Measurements from ENCODE around the gene PATZ1. TPM values are rescaled to one million over a fixed set of nuclear protein-coding genes. Genes with fewer than 3 reads are reported as not detected.

Gene PATZ1
- total and polyA plus RNA-seq, 5 experiments from 2014 or later = 17.8 to 70.6 (median 34.2) TPM

DNA sequence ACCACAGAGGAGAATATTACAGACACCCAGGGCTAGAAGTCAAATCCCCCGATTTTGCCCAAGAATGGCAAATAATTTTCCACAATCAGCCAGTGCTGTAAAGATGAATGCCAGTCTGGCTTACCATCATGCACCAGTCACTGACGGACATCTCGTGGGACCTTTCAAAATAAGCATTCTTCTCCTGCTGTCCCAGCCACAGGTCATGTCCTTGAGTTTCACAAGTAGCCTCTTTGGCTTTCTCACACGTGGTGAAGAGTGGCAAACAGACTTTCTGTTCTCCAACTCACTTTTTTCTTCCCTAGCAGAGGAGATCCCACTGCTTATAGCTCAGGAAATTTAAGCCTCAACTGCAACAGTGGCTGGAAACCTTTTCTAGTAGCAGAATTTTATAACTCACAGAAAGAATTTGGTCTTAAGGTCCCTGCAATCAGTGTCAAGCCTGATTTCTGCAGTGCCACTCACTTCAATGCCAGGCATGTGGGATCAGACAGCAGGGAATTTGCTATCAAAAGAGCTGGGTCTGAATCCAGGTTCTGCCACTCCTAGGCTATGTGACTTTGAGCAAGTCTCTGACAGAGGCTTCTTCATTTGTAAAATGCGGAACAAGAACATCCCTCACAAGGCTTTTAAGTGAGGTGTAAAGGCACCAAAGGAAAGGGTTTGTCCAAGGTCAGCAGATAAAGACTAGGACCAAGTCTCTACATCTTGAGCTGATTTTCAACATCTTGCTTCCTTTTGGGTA lies 57.5 kb downstream of the PATZ1 start:
- peaks cover 0 to 5% (median 0%) of the 10 kb centered on the region in 5 donors for H3K27me3 Mint-ChIP-seq
- H3K36me3 Mint-ChIP-seq = peaks cover 36 to 83% (median 64%) of the 10 kb centered on the region in 3 donors
- H3K4me1 Mint-ChIP-seq = peaks cover 34 to 83% (median 72%) of the 10 kb centered on the region in 4 donors
- POLR2A ChIA-PET = interaction anchor here (0.5 to 16.8 kb wide), 14 partner anchors 10 to 865 kb away, joined by 3 to 1498 read pairs (median 12); partner anchors contain the start of genes DRG1, LIMK2 and PATZ1
- DNase-seq = peak in 2 of 10 donors; percentile 17 to 53
- H3K9me3 Mint-ChIP-seq = peaks cover 0 to 2% (median 0%) of the 10 kb centered on the region in 9 donors
- H3K4me3 Mint-ChIP-seq = peak overlapping the region; percentile 92 to 100 (median 98)
- H3K27ac Mint-ChIP-seq = peak overlapping the region; percentile 99 to 100 (median 100)
- no peak for ATAC-seq

DNA sequence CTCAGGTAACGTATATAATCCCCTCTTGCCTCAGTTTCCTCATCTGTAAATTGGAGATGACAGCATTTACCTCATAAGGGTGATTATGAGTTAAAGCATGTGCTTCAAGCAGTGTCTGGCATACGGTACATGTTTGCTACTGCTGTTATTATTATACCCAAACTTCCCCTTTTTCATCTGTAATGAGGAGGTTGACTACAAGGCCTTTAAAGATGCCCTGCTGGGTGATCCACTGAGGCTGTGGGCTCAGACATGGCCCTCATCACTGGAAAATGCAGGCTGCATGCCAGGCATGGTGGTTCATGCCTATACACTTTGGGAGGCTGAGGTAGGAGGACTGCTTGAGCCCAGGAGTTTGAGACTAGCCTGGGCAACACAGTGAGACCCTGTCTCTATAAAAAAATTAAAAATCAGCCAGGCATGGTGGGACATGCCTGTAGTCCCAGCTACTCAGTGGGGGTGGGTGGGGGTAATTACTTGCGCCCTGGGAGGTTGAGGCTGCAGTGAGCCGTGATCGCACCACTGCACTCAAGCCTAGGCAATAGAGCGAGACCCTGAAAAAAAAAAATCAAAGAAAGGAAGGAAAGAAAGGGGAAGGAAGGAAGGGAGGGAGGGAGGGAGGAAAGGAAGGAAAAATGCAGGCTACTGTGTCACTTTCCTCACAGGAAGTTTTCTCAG lies 58.2 kb downstream of the PATZ1 start:
- H3K4me1 Mint-ChIP-seq = peaks cover 34 to 83% (median 74%) of the 10 kb centered on the region in 4 donors
- H3K9me3 Mint-ChIP-seq = peaks cover 0 to 2% (median 0%) of the 10 kb centered on the region in 9 donors
- H3K27me3 Mint-ChIP-seq = peaks cover 0 to 5% (median 0%) of the 10 kb centered on the region in 5 donors
- POLR2A ChIA-PET = interaction anchor here (1.1 to 16.8 kb wide), 6 partner anchors 10 to 76 kb away, joined by 4 to 1498 read pairs (median 224); partner anchors contain the start of genes LIMK2 and PATZ1
- peak overlapping the region; percentile 99 to 100 (median 100) for H3K27ac Mint-ChIP-seq
- DNase-seq = peak in 1 of 10 donors; percentile 21
- H3K4me3 Mint-ChIP-seq = peak overlapping the region; percentile 92 to 100 (median 98)
- ATAC-seq = no peak
- peaks cover 42 to 90% (median 71%) of the 10 kb centered on the region in 3 donors for H3K36me3 Mint-ChIP-seq

DNA sequence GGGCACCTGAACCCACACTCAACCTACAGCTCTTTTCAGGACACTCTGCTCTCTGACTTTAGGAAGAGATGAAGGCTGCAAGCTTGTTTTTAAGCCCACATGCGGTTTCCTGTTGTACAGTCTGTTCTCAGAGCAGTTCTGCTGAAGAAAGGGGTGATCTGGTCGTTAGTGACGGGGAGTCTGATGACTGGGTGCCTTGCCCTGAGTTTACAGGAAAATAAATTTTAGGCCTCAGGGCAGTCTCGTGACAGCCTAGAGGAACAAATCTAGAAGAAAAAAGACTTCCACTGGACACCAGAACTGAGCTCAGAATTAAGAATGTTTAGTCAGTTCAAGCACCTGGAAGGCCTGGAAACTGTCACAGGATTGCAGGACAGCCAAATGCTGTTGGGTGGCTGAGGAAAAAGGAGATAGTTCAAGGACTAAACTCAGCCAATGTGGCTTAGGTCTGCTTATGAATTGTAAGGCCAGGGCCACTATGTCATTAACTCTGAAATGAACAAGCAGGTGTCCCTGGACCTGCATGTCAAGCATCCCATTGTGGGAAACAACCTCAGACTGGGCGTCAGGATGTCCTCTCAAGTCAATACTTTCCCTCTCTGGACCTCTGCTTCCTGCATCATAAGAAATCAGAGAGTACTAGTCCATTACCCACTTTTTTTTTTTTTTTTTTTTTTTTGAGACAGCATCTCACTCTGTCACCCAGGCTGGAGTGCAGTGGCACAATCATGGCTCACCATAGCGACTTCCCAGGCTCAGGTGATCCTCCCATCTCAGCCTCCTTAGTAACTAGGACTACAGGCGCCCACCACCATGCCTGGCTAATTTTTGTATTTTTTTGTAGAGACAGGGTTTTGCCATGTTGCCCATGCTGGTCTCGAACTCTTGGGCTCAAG lies 59.5 kb downstream of the PATZ1 start:
- H3K36me3 Mint-ChIP-seq = peaks cover 31 to 98% (median 67%) of the 10 kb centered on the region in 3 donors
- ATAC-seq (peak; percentile 50 to 57), DNase-seq (peak in 9 of 10 donors; percentile 63 to 90 (median 76))
- H3K4me1 Mint-ChIP-seq = peaks cover 35 to 89% (median 82%) of the 10 kb centered on the region in 4 donors
- H3K27ac Mint-ChIP-seq = peak overlapping the region; percentile 99 to 100 (median 100)
- peak overlapping the region; percentile 79 to 100 (median 98) for H3K4me3 Mint-ChIP-seq
- H3K27me3 Mint-ChIP-seq = peaks cover 0 to 2% (median 0%) of the 10 kb centered on the region in 5 donors
- POLR2A ChIA-PET = interaction anchor here (0.6 to 22.1 kb wide), 20 partner anchors 7 to 960 kb away, joined by 3 to 1498 read pairs (median 6); partner anchors contain the start of genes DUSP18, LIMK2, MORC2 and PATZ1
- peaks cover 0 to 2% (median 0%) of the 10 kb centered on the region in 9 donors for H3K9me3 Mint-ChIP-seq

DNA sequence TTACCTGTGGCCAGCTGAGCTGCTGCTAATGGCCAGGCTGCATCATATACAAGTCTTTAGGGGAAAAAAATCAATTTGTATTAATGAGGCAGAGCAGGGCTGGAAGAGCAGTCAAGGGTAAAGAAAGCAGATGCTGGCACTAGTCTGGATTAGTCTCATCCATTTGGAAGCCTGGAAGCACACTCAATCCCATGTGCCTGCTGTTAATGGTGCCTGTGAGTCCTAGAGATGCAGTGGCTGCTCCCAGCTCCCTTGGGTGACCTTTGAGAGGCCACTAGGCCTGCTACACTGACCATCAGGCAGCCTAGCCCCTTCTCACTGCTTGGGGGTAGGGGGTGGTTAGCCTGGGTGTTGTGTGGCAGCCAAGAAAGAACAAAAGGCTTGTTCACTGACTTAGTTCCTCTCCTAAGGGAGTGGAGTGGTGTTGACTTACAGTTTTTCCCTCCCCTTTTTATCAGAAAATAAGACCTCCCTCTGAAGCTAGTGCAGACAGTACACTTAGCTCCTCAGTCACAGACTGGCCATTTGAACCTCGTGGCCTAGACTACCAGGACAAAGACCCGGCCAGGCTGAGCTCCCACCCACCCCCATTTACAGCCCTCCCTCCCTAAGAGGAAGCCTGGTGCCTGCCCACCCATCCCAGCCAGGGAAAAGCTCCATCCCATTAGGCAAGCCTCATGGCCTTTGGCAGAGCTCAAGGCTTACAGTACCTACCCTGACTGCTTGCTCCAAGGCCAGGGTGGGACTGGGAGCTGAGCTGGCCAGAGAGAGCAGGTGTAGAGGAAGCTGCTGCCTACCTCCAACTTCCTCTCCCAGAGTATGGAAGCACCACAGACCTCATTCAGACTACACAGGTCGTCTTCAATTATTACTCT lies 61.6 kb downstream of the PATZ1 start:
- Mint-ChIP-seq H3K27ac (peak overlapping the region; percentile 99 to 100 (median 100)), H3K4me3 (peak overlapping the region; percentile 79 to 100 (median 98)), H3K9me3 (no peaks in the 10 kb centered on the region), H3K4me1 (peaks cover 36 to 98% (median 94%) of the 10 kb centered on the region in 4 donors), H3K36me3 (peaks cover 20 to 99% (median 71%) of the 10 kb centered on the region in 3 donors), H3K27me3 (no peaks in the 10 kb centered on the region)
- peak in 1 of 10 donors; percentile 15 for DNase-seq
- POLR2A ChIA-PET = interaction anchor here (0.8 to 22.1 kb wide), 13 partner anchors 10 to 338 kb away, joined by 3 to 1498 read pairs (median 7); partner anchors contain the start of genes LIMK2, MORC2, PATZ1 and PIK3IP1
- ATAC-seq = no peak

DNA sequence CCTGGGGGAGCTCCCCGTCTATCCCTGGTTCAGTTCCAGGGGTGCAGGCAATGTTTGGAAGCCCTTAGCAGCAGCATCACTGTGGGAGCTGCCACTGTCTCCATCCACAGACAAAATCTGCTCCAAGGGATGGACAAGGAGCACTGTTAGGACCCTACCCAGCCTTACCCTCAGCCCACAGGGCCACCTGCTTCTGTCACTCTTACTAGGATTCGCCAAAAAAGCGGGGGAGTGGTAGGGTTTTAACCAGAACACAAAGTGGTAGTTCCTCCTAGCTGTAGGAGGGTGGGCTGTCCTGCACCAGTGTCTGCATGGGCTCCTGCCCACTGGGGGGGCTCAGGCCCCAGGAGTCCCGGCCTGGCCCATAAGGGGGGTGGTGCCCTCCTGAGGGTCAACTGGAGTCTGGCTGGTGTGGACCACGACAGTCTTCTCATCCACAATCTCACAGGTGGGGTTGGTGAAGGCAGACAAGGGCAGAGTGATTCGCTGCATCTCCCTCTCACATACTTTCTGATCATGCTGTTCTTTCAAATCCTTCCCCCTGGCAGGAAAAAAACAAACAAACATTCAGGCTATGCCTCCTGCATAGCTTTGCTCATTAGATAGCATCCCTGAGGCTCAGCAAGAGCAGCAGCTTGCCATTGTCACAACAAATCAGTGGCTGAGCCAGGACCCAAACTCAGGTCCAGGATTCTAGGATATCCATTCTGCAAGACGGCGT lies 63.2 kb downstream of the PATZ1 start:
- ATAC-seq (no peak), DNase-seq (no peak)
- H3K27me3 Mint-ChIP-seq = no peaks in the 10 kb centered on the region
- peak overlapping the region; percentile 45 to 100 (median 87) for H3K4me3 Mint-ChIP-seq
- H3K36me3 Mint-ChIP-seq = peaks cover 20 to 84% (median 57%) of the 10 kb centered on the region in 3 donors
- POLR2A ChIA-PET = interaction anchor here (0.5 to 22.1 kb wide), 11 partner anchors 9 to 1102 kb away, joined by 3 to 1498 read pairs (median 5); partner anchors contain the start of genes LIMK2, PATZ1, PIK3IP1 and RNF185
- H3K27ac Mint-ChIP-seq = peak overlapping the region; percentile 99 to 100 (median 100)
- peaks cover 51 to 100% (median 98%) of the 10 kb centered on the region in 4 donors for H3K4me1 Mint-ChIP-seq
- no peaks in the 10 kb centered on the region for H3K9me3 Mint-ChIP-seq

DNA sequence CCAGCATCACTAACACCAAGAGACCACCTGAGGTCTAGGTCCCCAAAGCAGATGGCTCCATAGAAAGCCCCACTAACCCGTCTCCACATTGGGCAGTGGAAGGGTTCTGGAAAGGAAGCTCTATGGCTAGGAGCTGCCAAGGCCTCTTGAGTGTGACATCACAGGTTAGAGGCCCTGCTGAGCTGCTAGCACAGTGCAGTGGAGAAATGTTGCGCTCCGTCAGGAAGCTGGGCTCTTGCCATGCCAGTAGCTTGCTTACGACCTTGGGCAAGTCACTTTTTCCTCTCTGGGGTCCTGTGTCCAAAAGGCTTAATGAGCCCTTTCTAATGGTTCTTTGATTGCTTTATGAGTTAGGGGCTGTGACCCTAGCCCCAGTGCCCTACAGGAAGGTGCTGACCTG lies 64.4 kb downstream of the PATZ1 start:
- Mint-ChIP-seq H3K4me3 (peak overlapping the region; percentile 43 to 100 (median 80)), H3K36me3 (peaks cover 20 to 72% (median 52%) of the 10 kb centered on the region in 3 donors), H3K9me3 (no peaks in the 10 kb centered on the region), H3K4me1 (peaks cover 47 to 99% (median 97%) of the 10 kb centered on the region in 4 donors), H3K27me3 (no peaks in the 10 kb centered on the region), H3K27ac (peak overlapping the region; percentile 93 to 100 (median 99))
- no peak for ATAC-seq
- POLR2A ChIA-PET = interaction anchor here (0.6 to 22.1 kb wide), 12 partner anchors 8 to 312 kb away, joined by 3 to 1498 read pairs (median 5); partner anchors contain the start of genes LIMK2, MORC2, PATZ1 and PIK3IP1
- peak in 2 of 10 donors; percentile 33 to 42 for DNase-seq

DNA sequence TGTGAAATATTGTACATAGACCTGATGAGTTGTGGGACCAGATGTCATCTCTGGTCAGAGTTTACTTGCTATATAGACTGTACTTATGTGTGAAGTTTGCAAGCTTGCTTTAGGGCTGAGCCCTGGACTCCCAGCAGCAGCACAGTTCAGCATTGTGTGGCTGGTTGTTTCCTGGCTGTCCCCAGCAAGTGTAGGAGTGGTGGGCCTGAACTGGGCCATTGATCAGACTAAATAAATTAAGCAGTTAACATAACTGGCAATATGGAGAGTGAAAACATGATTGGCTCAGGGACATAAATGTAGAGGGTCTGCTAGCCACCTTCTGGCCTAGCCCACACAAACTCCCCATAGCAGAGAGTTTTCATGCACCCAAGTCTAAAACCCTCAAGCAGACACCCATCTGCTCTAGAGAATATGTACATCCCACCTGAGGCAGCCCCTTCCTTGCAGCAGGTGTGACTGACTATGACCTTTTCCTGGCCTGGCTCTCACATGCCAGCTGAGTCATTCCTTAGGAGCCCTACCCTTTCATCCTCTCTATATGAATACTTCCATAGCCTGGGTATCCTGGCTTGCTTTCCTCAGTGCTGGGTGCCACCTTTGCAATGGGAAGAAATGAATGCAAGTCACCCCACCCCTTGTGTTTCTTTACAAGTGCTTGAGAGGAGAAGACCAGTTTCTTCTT lies 66.2 kb downstream of the PATZ1 start:
- no peaks in the 10 kb centered on the region for H3K27me3 Mint-ChIP-seq
- H3K36me3 Mint-ChIP-seq = peaks cover 6 to 63% (median 35%) of the 10 kb centered on the region in 3 donors
- H3K4me1 Mint-ChIP-seq = peaks cover 42 to 96% (median 94%) of the 10 kb centered on the region in 4 donors
- DNase-seq (peak in 1 of 10 donors; percentile 32), ATAC-seq (no peak)
- POLR2A ChIA-PET = interaction anchor here (0.7 to 22.1 kb wide), 13 partner anchors 11 to 119 kb away, joined by 3 to 1498 read pairs (median 8); partner anchors contain the start of genes DRG1, LIMK2, PATZ1 and PIK3IP1
- H3K27ac Mint-ChIP-seq = peak overlapping the region; percentile 93 to 100 (median 99)
- H3K4me3 Mint-ChIP-seq = peak overlapping the region; percentile 37 to 100 (median 80)
- H3K9me3 Mint-ChIP-seq = no peaks in the 10 kb centered on the region

DNA sequence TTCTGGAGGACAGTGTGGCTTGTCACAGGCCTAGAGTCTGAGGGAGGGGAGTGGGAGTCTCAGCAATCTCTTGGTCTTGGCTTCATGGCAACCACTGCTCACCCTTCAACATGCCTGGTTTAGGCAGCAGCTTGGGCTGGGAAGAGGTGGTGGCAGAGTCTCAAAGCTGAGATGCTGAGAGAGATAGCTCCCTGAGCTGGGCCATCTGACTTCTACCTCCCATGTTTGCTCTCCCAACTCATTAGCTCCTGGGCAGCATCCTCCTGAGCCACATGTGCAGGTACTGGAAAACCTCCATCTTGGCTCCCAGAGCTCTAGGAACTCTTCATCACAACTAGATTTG lies 66.8 kb downstream of the PATZ1 start:
- ATAC-seq (no peak), DNase-seq (no peak)
- POLR2A ChIA-PET = interaction anchor here (0.6 to 22.1 kb wide), 20 partner anchors 10 to 310 kb away, joined by 3 to 1498 read pairs (median 4); partner anchors contain the start of genes DRG1, LIMK2, MORC2 and PATZ1

DNA sequence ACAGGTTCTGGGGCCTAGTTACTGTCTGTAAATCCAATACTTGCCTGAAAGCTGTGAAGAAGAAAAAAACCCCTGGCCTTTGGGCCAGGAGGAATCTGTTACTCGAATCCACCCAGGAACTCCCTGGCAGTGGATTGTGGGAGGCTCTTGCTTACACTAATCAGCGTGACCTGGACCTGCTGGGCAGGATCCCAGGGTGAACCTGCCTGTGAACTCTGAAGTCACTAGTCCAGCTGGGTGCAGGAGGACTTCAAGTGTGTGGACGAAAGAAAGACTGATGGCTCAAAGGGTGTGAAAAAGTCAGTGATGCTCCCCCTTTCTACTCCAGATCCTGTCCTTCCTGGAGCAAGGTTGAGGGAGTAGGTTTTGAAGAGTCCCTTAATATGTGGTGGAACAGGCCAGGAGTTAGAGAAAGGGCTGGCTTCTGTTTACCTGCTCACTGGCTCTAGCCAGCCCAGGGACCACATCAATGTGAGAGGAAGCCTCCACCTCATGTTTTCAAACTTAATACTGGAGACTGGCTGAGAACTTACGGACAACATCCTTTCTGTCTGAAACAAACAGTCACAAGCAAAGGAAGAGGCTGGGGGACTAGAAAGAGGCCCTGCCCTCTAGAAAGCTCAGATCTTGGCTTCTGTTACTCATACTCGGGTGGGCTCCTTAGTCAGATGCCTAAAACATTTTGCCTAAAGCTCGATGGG lies 67.4 kb downstream of the PATZ1 start:
- DNase-seq (peak in 9 of 10 donors; percentile 48 to 86 (median 72)), ATAC-seq (peak; percentile 78 to 79)
- H3K27ac Mint-ChIP-seq = peak overlapping the region; percentile 93 to 100 (median 99)
- peaks cover 6 to 59% (median 36%) of the 10 kb centered on the region in 3 donors for H3K36me3 Mint-ChIP-seq
- no peaks in the 10 kb centered on the region for H3K27me3 Mint-ChIP-seq
- POLR2A ChIA-PET = interaction anchor here (0.5 to 22.1 kb wide), 25 partner anchors 5 to 310 kb away, joined by 3 to 1498 read pairs (median 3); partner anchors contain the start of genes LIMK2, MORC2, PATZ1 and PIK3IP1
- H3K4me1 Mint-ChIP-seq = peaks cover 45 to 96% (median 92%) of the 10 kb centered on the region in 4 donors
- peak overlapping the region; percentile 40 to 100 (median 75) for H3K4me3 Mint-ChIP-seq
- no peaks in the 10 kb centered on the region for H3K9me3 Mint-ChIP-seq

More for the DNA sequence above, 66.8 kb downstream of the PATZ1 start:
- peaks cover 6 to 60% (median 35%) of the 10 kb centered on the region in 3 donors for H3K36me3 Mint-ChIP-seq
- H3K4me1 Mint-ChIP-seq = peaks cover 46 to 96% (median 94%) of the 10 kb centered on the region in 4 donors
- H3K27me3 Mint-ChIP-seq = no peaks in the 10 kb centered on the region
- peak overlapping the region; percentile 93 to 100 (median 99) for H3K27ac Mint-ChIP-seq
- H3K9me3 Mint-ChIP-seq = no peaks in the 10 kb centered on the region
- peak overlapping the region; percentile 40 to 100 (median 80) for H3K4me3 Mint-ChIP-seq
